Karpas-422 (cell line): ENCODE measurements around the gene DENND1C. TPM values are rescaled to one million over a fixed set of nuclear protein-coding genes. Genes with fewer than 3 reads are reported as not detected.

ENCODE experiments used
- DNase-seq: peaks from one replicate; pipeline ENCODE4 v3.0.0-alpha.2; 2015
- H2AFZ ChIP-seq: fragments of 200-600 bp; sonication (generic); 2 replicates; pipeline ENCODE4 v1.6.1; 2014; ENCODE audit warnings: antibody characterized with exemption, low read length, mixed read lengths
- H3K27ac ChIP-seq: fragments of 200-600 bp; sonication (generic); 2 replicates; pipeline ENCODE4 v1.5.1; 2014; ENCODE audit warnings: mild to moderate bottlenecking, low read length, moderate library complexity
- H3K27me3 ChIP-seq: fragments of 200-600 bp; sonication (generic); 2 replicates; pipeline ENCODE4 v1.6.1; 2014; ENCODE audit warnings: low read length, mixed read lengths
- H3K36me3 ChIP-seq: fragments of 200-600 bp; sonication (generic); 2 replicates; pipeline ENCODE4 v1.6.1; 2014; ENCODE audit warnings: low read length, mixed read lengths; ENCODE audit not compliant: insufficient read depth
- H3K4me1 ChIP-seq: fragments of 200-600 bp; sonication (generic); 2 replicates; pipeline ENCODE4 v1.6.1; 2014; ENCODE audit warnings: mild to moderate bottlenecking, low read length, mixed read lengths
- H3K4me2 ChIP-seq: fragments of 200-600 bp; sonication (generic); 2 replicates; pipeline ENCODE4 v1.6.1; 2014; ENCODE audit warnings: low read length, low read depth, mild to moderate bottlenecking; ENCODE audit not compliant: poor library complexity, severe bottlenecking
- H3K4me3 ChIP-seq: fragments of 200-600 bp; sonication (generic); 2 replicates; pipeline ENCODE4 v1.5.1; 2014; ENCODE audit warnings: mild to moderate bottlenecking, antibody characterized with exemption, low read length, mixed read lengths
- H3K79me2 ChIP-seq: fragments of 200-600 bp; sonication (generic); 2 replicates; pipeline ENCODE4 v1.6.1; 2014; ENCODE audit warnings: mild to moderate bottlenecking, low read length, mixed read lengths
- H3K9ac ChIP-seq: fragments of 200-600 bp; sonication (generic); 2 replicates; pipeline ENCODE4 v1.6.0; 2014; ENCODE audit warnings: low read length
- H3K9me2 ChIP-seq: fragments of 200-600 bp; sonication (generic), shearing (Covaris generic); replicated peaks from 2 replicates; pipeline ENCODE4 v1.6.0; 2014; ENCODE audit warnings: mild to moderate bottlenecking, low read length, moderate library complexity; ENCODE audit not compliant: insufficient read depth
- H3K9me3 ChIP-seq: fragments of 300-700, 200-600 bp; sonication (generic); 2 replicates; pipeline ENCODE4 v1.6.1; 2014; ENCODE audit warnings: low read length, mixed read lengths
- H4K20me1 ChIP-seq: fragments of 200-600 bp; sonication (generic); 2 replicates; pipeline ENCODE4 v1.6.1; 2014; ENCODE audit warnings: mild to moderate bottlenecking, antibody characterized with exemption, low read length, low read depth; ENCODE audit not compliant: insufficient read depth
- total RNA-seq: library from RNA; depleted of rRNA; stranded (reverse); fragments of >200 nt; shearing (Covaris generic); gene quantifications from 2 replicates; pipeline ENCODE4 v1.2.3, GENCODE V29; 2014; ENCODE audit warnings: low replicate concordance

DENND1C gene
- total RNA-seq, 1 experiment from 2014 or later = 19.2 TPM

GRCh38 chr19:6524311-6524710, 42.7 kb upstream of the DENND1C start:
- Histone ChIP-seq H3K27ac (no peak overlapping the region), H3K9me2 (no peaks in the 10 kb centered on the region), H3K9me3 (no peaks in the 10 kb centered on the region), H3K4me2 (no peak overlapping the region), H2AFZ (no peak overlapping the region), H3K9ac (no peak overlapping the region), H3K4me1 (peaks cover 33% of the 10 kb centered on the region), H3K4me3 (no peak overlapping the region), H3K79me2 (no peaks in the 10 kb centered on the region), H4K20me1 (no peaks in the 10 kb centered on the region), H3K36me3 (no peaks in the 10 kb centered on the region), H3K27me3 (no peaks in the 10 kb centered on the region)
- DNase-seq = peak; percentile 37

GRCh38 chr19:6522712-6523111, 41.1 kb upstream of the DENND1C start:
- Histone ChIP-seq H3K36me3 (no peaks in the 10 kb centered on the region), H3K9me2 (no peaks in the 10 kb centered on the region)

GRCh38 chr19:6521718-6522646, 40.4 kb upstream of the DENND1C start:
- Histone ChIP-seq H3K4me1 (peaks cover 26% of the 10 kb centered on the region), H3K9me2 (no peaks in the 10 kb centered on the region), H3K4me3 (peak overlapping the region; percentile 32; the same call in 1 of the 2 replicates), H4K20me1 (no peaks in the 10 kb centered on the region), H3K4me2 (peak overlapping the region; percentile 52), H3K9me3 (no peaks in the 10 kb centered on the region), H2AFZ (peak overlapping the region; percentile 45), H3K36me3 (no peaks in the 10 kb centered on the region), H3K79me2 (no peaks in the 10 kb centered on the region), H3K27me3 (no peaks in the 10 kb centered on the region), H3K27ac (peak overlapping the region; percentile 49), H3K9ac (peak overlapping the region; percentile 44)
- peak; percentile 83 for DNase-seq

More at GRCh38 chr19:6522712-6523111, 41.1 kb upstream of the DENND1C start:
- Histone ChIP-seq H3K9ac (peak overlapping the region; percentile 44), H3K79me2 (no peaks in the 10 kb centered on the region), H3K4me3 (peak overlapping the region; percentile 32; the same call in 1 of the 2 replicates), H3K4me2 (peak overlapping the region; percentile 52), H3K9me3 (no peaks in the 10 kb centered on the region), H4K20me1 (no peaks in the 10 kb centered on the region), H3K27me3 (no peaks in the 10 kb centered on the region), H3K27ac (peak overlapping the region; percentile 49), H3K4me1 (peaks cover 26% of the 10 kb centered on the region), H2AFZ (peak overlapping the region; percentile 45)
- peak; percentile 4 for DNase-seq

- Histone ChIP-seq H3K36me3 (no peaks in the 10 kb centered on the region), H3K27me3 (no peaks in the 10 kb centered on the region), H2AFZ (no peak overlapping the region), H3K9ac (no peak overlapping the region), H4K20me1 (no peaks in the 10 kb centered on the region), H3K4me2 (no peak overlapping the region), H3K9me3 (no peaks in the 10 kb centered on the region), H3K4me1 (peaks cover 36% of the 10 kb centered on the region), H3K4me3 (no peak overlapping the region), H3K9me2 (no peaks in the 10 kb centered on the region), H3K27ac (no peak overlapping the region), H3K79me2 (no peaks in the 10 kb centered on the region)
- DNase-seq = peak; percentile 42
Observed at GRCh38 chr19:6519289-6519688, 37.7 kb upstream of the DENND1C start.

GRCh38 chr19:6518145-6518911, 36.7 kb upstream of the DENND1C start:
- Histone ChIP-seq H3K4me1 (peaks cover 36% of the 10 kb centered on the region), H4K20me1 (no peaks in the 10 kb centered on the region), H3K9me3 (no peaks in the 10 kb centered on the region), H3K36me3 (no peaks in the 10 kb centered on the region), H3K4me3 (peak overlapping the region; percentile 35; the same call in 1 of the 2 replicates), H3K9me2 (no peaks in the 10 kb centered on the region), H3K27me3 (no peaks in the 10 kb centered on the region), H3K27ac (0 out of 2 replicates have a peak overlapping the region, but pooled peaks have one; percentile 35), H3K79me2 (no peaks in the 10 kb centered on the region), H3K4me2 (peak overlapping the region; percentile 41), H2AFZ (peak overlapping the region; percentile 51; the same call in 1 of the 2 replicates), H3K9ac (peak overlapping the region; percentile 29)
- DNase-seq = peak; percentile 44

GRCh38 chr19:6516659-6517291, 35.2 kb upstream of the DENND1C start:
- Histone ChIP-seq H3K4me2 (peak overlapping the region; percentile 90), H3K9me3 (no peaks in the 10 kb centered on the region), H3K4me1 (peaks cover 26% of the 10 kb centered on the region), H3K79me2 (no peaks in the 10 kb centered on the region), H3K27me3 (no peaks in the 10 kb centered on the region), H3K9ac (peak overlapping the region; percentile 73), H2AFZ (peak overlapping the region; percentile 99), H3K36me3 (no peaks in the 10 kb centered on the region), H4K20me1 (no peaks in the 10 kb centered on the region), H3K4me3 (peak overlapping the region; percentile 75), H3K9me2 (no peaks in the 10 kb centered on the region), H3K27ac (no peak overlapping the region)
- DNase-seq = peak; percentile 96

GRCh38 chr19:6516018-6516658, 34.6 kb upstream of the DENND1C start:
- H3K4me1 ChIP-seq = peaks cover 24% of the 10 kb centered on the region
- peak overlapping the region; percentile 99 for H2AFZ ChIP-seq
- H3K27ac ChIP-seq = no peak overlapping the region

More at GRCh38 chr19:6516018-6516658, 34.6 kb upstream of the DENND1C start:
- Histone ChIP-seq H3K79me2 (no peaks in the 10 kb centered on the region), H3K9ac (peak overlapping the region; percentile 73), H3K9me3 (no peaks in the 10 kb centered on the region), H3K27me3 (no peaks in the 10 kb centered on the region), H3K36me3 (no peaks in the 10 kb centered on the region), H4K20me1 (no peaks in the 10 kb centered on the region), H3K9me2 (no peaks in the 10 kb centered on the region), H3K4me2 (peak overlapping the region; percentile 90), H3K4me3 (peak overlapping the region; percentile 75)
- peak; percentile 93 for DNase-seq
